H1 (cell line): ENCODE data around the gene ADTRP.

Source experiments
- CEBPB ChIP-seq: IDR thresholded peaks from 2 replicates; pipeline ENCODE4 v1.6.1; 2012; ENCODE audit warnings: low read depth, low read length
- CREB1 ChIP-seq: IDR thresholded peaks from 2 replicates; pipeline ENCODE4 v1.6.1; 2012; ENCODE audit warnings: inconsistent platforms
- EP300 ChIP-seq, 2 experiments: IDR thresholded peaks; 1 replicate in 1 of 2; 2 replicates in 1 of 2; pipeline ENCODE4 v1.6.1; 2011 to 2012; ENCODE audit warnings: low read depth in 2 of 2, low read length in 2 of 2, mild to moderate bottlenecking in 2 of 2, borderline replicate concordance in 1 of 2, inconsistent platforms in 1 of 2, moderate library complexity in 1 of 2
- EZH2 ChIP-seq: fragments of 200-600 bp; sonication (generic); IDR thresholded peaks from 2 replicates; pipeline ENCODE4 v1.7.1; 2012; ENCODE audit warnings: low read depth, mild to moderate bottlenecking, moderate library complexity, low read length, inconsistent platforms; ENCODE audit not compliant: severe bottlenecking
- GABPA ChIP-seq: IDR thresholded peaks from 2 replicates; pipeline ENCODE4 v1.6.1; 2011; ENCODE audit warnings: mild to moderate bottlenecking, low read length, moderate library complexity, borderline replicate concordance; ENCODE audit not compliant: insufficient read depth
- JUN ChIP-seq: IDR thresholded peaks from 2 replicates; pipeline ENCODE4 v1.6.1; 2011; ENCODE audit warnings: low read depth, mild to moderate bottlenecking, improper control_type of control experiment, low read length
- POLR2AphosphoS5 ChIP-seq: IDR thresholded peaks from 2 replicates; pipeline ENCODE4 v1.6.1; 2011; ENCODE audit warnings: low read depth, low read length
- TAF1 ChIP-seq: IDR thresholded peaks from 2 replicates; pipeline ENCODE4 v1.6.1; 2011; ENCODE audit warnings: mild to moderate bottlenecking, low read depth, low read length
- TF ChIP-seq, protein P1 (sequence below), 3 experiments: IDR thresholded peaks; 1 replicate in 2 of 3; 2 replicates in 1 of 3; pipeline versions ENCODE4 v1.5.1 to v1.6.1; 2011; ENCODE audit warnings: low read length in 3 of 3, mild to moderate bottlenecking in 3 of 3, inconsistent platforms in 2 of 3, low read depth in 1 of 3, moderate library complexity in 1 of 3; ENCODE audit not compliant: insufficient read depth in 1 of 3; ENCODE audit errors: control extremely low read depth in 1 of 3
- TF ChIP-seq, protein P2 (sequence below): IDR thresholded peaks from 2 replicates; pipeline ENCODE4 v1.6.1; 2012; ENCODE audit warnings: inconsistent platforms

DNA sequence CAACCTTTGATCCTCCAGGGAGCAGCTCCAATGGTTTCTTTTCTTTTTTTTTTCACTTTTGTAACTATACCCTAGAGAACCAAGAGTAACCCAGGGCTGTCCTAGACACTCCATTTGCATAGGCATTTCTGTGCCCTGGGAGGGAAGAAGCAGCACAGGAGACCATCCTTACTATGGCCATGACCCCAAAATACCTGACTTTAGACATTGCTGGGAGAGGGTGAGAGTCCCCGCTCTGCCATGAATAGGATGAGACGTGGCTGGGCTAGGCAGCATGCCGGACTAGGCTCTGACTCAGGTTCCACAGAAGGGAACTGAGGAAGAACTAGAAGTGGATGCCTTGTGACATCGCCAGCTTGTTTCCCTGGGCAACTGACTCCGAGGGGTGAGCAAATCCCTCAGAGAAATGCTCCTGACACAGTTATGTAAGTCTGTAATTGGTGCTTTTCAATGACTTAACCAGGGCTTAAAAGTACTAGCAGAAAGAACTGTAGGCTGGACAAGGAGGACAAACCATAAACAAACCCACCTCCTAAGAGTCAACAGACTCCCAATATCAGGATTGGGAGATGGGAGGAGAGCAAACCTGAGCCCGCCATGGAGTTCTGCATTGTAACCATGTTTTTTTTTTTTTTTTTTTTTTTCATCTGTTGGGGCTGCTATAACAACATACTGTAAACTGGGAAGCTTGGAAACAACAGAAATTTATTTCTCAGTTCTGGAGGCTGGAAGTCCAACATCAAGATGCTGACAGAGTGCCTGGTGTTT is 910 bp upstream of the ADTRP start:
- no peak for TF ChIP-seq POLR2AphosphoS5
- no peak for TF ChIP-seq EP300 (IDR thresholded peaks at IDR 0.05; ENCODE audit: borderline replicate concordance in 1 of 2, low read depth in 2 of 2, low read length in 2 of 2)
- TF ChIP-seq GABPA: no peak
- TF ChIP-seq, protein P1, sequence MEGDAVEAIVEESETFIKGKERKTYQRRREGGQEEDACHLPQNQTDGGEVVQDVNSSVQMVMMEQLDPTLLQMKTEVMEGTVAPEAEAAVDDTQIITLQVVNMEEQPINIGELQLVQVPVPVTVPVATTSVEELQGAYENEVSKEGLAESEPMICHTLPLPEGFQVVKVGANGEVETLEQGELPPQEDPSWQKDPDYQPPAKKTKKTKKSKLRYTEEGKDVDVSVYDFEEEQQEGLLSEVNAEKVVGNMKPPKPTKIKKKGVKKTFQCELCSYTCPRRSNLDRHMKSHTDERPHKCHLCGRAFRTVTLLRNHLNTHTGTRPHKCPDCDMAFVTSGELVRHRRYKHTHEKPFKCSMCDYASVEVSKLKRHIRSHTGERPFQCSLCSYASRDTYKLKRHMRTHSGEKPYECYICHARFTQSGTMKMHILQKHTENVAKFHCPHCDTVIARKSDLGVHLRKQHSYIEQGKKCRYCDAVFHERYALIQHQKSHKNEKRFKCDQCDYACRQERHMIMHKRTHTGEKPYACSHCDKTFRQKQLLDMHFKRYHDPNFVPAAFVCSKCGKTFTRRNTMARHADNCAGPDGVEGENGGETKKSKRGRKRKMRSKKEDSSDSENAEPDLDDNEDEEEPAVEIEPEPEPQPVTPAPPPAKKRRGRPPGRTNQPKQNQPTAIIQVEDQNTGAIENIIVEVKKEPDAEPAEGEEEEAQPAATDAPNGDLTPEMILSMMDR (IDR thresholded peaks at IDR 0.05; ENCODE audit: control extremely low read depth in 1 of 3, insufficient read depth in 1 of 3, low read depth in 1 of 3, low read length in 3 of 3): no peak
- no peak for TF ChIP-seq JUN
- TF ChIP-seq, protein P2, sequence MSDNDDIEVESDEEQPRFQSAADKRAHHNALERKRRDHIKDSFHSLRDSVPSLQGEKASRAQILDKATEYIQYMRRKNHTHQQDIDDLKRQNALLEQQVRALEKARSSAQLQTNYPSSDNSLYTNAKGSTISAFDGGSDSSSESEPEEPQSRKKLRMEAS: no peak
- no peak for TF ChIP-seq CEBPB
- no peak for TF ChIP-seq EZH2
- TF ChIP-seq CREB1: no peak
- no peak for TF ChIP-seq TAF1
